Right kidney (tissue), 1 donor: ENCODE measurements around the gene ISOC2.
"Not testable (repeated sequence)": the region's sequence is repeated elsewhere in the genome, so short reads cannot be mapped to it uniquely, and the experiment has no call there.

Experiments
- DNase-seq: peaks from one replicate; pipeline ENCODE4 v3.0.0-alpha.2; 2016

The ISOC2 gene

GRCh38 chr19:55459551-55459949 is 1.9 kb downstream of the ISOC2 start:
- no peak for DNase-seq

GRCh38 chr19:55457683-55458457 is 3.6 kb downstream of the ISOC2 start:
- no peak for DNase-seq

GRCh38 chr19:55456347-55456746 is 5.1 kb downstream of the ISOC2 start:
- no peak for DNase-seq

GRCh38 chr19:55455576-55456235 is 5.7 kb downstream of the ISOC2 start:
- no peak for DNase-seq

DNA sequence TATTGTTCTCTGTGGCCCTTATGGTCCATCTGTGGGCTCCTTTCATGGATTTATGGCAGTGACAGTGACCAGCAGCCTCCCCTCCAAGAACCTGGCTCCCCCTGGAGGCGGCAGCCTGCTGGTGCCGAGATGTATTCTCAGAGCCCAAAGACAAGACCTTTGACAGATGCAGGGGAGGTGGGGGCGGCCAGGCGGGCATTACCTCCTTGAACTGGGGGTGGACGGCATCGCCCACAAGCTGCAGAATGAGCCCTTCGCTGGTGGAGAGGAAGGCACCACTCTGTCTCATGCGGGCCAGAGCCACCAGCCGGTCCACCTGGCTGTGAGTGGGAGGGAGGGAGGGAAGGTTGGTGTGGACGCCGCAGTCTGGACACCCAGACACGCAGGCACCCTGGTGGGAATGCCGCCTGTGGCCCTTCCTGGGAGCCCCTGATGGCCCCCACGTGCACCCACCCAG is 6.6 kb downstream of the ISOC2 start:
- no peak for DNase-seq

DNA sequence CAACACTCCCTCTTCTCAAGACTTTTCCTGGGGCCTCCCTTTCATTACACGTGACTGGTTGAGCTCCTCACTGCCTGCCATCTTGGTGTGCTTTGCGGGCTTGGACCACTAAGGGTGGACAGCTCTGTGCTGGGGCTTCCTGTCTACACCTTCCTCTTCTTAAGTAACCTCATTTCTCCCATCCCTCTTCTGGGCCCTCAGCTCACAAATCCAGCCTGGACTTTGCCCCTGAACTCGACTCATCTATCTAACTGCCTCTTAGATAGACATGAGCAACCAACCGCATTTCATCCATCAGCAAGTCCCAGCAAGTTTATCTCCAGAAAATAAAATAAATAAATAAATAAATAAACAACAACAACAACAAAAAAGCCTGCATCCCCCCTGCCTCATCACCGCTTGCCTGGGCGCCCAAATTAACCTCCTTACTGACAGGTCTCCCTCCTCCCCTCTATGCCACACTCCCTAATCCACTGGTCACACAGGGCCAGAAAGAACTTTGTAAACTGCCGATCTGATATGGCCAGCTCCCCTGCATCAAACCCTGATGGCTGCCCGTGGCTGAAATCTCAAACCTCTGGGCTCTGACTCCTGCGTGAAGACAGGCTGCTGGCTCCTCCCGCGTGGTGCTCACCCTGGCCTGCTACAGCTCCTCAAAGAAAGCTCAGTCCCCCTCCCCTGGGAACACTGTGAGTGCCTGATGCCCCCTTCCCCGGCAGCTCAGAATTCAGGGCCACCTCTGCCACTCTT is 7.8 kb downstream of the ISOC2 start:
- no peak for DNase-seq

GRCh38 chr19:55452749-55453346 is 8.6 kb downstream of the ISOC2 start:
- peak; percentile 69 for DNase-seq

GRCh38 chr19:55451965-55452748 is 9.3 kb downstream of the ISOC2 start:
- DNase-seq, result peak; percentile 36

DNA sequence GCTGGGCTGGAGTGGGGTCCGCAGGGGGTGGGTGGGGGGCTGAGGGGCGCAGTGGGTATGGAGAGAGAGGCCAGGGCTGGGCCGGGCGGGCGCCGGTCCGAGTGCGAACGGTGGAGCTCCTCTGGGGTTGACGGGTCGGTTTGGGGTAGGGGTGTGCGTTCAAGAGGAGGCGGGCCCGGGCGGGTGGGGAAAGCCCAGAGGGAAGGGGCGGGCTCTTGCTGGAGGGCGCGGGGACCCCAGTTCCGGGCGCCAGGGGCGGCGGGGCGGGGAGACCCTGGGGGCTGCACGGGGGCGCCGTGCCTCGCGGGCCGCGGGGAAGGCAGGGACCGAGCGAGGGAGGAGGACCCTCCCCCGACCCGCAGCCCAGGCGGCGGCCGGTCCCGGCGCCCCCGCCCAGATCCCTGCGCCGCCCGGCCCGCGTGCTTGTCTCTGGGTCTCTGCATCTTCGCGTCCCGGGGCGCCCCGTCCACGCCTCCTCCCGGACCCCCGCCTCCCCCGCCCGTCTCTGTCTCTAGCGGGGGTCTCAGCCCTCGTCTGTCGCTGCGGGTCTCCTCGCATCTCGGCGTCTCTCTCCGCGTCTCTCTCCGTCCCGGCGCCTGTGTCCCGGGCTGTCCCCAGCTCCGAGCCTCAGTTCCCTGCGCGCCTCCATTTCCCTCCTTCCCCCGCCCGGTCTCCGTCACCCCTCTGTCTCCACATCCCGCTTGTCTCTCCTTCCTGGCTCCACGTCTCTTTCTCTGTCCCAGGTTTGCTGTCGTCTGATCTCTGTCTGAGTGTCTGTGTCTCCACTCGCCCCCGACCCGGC is 10.1 kb downstream of the ISOC2 start:
- DNase-seq, result no peak

DNA sequence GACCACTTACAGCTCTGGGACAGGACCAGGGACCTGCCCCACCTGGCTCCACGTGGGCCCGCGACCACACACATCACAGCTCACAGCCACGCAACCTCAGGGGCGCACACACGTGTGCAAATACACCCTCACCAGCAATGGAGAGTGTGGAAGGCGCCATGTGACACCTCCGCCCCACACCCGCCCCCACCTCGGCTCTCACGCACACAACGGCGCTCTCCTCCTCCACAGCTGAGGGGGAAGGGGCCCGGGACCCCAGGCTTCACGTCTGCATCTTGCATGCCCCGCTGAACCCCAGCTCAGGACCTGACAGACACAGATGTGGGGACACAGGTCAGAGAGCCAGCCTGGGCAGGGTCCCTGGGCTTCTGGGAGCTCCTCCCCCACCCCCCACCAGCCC is 12.0 kb downstream of the ISOC2 start:
- DNase-seq, result no peak

DNA sequence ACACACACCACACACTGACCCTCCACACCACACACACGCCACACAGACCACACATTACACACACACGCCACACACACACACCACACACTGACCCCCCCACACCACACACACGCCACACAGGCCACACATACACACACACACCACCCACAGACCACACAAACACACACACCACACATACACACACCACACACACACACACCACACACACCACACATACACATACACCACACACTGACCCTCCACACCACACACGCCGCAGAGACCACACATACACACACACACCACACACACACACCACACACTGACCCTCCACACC is 13.3 kb downstream of the ISOC2 start:
- not testable (repeated sequence) for DNase-seq

GRCh38 chr19:55447421-55448174 is 13.8 kb downstream of the ISOC2 start:
- no peak for DNase-seq

GRCh38 chr19:55446060-55446459 is 15.4 kb downstream of the ISOC2 start:
- DNase-seq, result no peak

DNA sequence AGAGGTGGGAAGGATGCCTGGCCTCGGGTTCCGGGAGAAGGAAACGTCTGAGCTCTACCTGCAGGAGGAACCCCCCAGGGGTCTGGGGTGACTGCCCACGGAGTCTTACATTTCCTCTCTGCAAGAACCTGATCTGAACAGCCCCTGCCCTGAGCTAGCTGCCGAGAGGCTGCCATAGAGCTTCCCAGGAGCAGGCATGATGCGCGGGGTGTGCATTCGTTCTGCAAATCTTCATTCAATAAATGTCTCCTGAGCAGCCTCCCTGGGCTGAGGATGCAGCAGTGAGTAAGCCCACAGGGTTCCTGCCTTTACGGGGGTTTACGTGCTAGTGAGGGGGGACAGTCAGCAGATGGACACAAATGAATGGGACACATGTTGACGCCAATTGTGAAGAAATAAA is 16.8 kb downstream of the ISOC2 start:
- no peak for DNase-seq

DNA sequence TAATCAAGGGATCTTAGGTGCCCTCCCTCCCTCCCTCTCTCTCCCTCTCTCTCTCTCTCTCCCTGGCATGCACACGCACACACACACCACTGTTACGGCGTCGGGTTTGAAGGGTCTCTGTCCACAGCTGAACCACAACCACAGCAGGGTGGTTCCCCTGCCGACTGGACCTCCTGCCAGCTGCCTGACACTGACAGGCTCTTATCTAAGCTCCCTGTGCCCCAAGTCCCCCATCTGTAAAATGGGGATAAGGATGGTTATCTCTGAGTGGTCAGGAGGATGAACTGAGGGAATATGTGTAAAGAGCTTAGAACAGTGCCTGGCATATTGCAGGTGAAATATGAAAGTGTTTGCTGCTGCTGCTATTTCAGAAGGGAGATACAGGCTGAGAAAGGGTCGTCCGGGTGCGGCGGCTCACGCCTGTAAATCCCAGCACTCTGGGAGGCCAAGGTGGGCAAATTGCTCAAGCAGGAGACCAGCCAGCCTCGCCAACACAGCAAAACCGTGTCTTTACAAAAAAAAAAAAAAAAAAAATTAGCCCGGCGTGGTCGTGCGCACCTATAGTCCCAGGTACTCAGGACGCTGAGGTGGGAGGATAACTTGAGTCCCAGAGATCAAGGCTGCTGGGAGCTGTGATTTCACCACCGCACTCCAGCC is 17.5 kb downstream of the ISOC2 start:
- no peak for DNase-seq

- DNase-seq, result no peak
These were observed 18.2 kb downstream of the ISOC2 start, which contains the start of gene SHISA7 for GRCh38 chr19:55443045-55443823. Gene SHISA7, minus strand, starts transcription at chr19:55443300. Its CDS starts 437 bp downstream, at chr19:55442863.

DNA sequence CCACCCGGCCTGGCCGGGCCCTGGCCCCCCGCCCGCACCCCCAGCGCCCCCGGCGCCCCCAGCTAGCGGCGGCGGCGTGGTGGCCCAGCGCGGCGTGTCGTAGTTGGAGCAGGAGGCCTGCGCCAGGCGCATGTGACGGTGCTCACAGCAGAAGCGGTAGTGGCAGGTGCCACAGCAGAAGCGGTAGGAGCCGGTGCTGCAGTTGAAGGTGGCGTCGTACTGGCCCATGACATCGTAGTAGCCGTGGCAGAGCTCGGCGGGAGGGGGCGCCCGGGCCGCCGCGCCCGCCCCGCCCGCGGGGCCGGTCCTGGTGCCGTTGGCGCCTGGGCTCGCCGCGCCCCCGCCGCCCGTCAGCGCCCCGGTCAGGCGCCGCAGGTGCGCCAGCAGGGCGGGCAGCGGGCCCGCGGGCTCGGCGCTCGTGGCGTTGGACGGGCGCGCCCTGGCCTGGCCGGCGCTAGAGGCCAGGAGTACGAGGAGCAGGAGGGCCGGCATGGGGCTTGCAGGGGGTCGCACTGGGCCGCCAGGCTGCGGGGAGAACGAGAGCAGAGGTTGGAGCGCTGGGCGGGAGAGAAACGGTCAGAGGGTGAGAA is 19.0 kb downstream of the ISOC2 start:
- DNase-seq, result no peak

GRCh38 chr19:55441692-55442321 is 19.6 kb downstream of the ISOC2 start:
- DNase-seq, result no peak
